Lower lobe of right lung (tissue), 2 donors: ENCODE results near the gene KCNG2. TPM values are rescaled to one million over a fixed set of nuclear protein-coding genes. Genes with fewer than 3 reads are reported as not detected.

ENCODE experiments used
- ATAC-seq, 2 donors: fragments of 200-7000 bp; cut with Tn5 transposase; one replicate each; pipeline ENCODE4 v1.9.1; 2020 to 2022; ENCODE audit warnings: mild to moderate bottlenecking in 2 of 2, moderate library complexity in 2 of 2
- DNase-seq: peaks from one replicate; pipeline ENCODE4 v3.0.0-alpha.2; 2020
- H3K27ac ChIP-seq: fragments of 200-600 bp; one replicate; pipeline ENCODE4 v1.8.0; 2022
- H3K27me3 ChIP-seq: fragments of 200-600 bp; one replicate; pipeline ENCODE4 v1.8.0; 2022; ENCODE audit warnings: low read depth
- H3K36me3 ChIP-seq: fragments of 200-600 bp; one replicate; pipeline ENCODE4 v1.8.0; 2022; ENCODE audit warnings: mild to moderate bottlenecking
- H3K4me1 ChIP-seq: fragments of 200-600 bp; one replicate; pipeline ENCODE4 v1.8.0; 2022
- H3K4me3 ChIP-seq: fragments of 200-600 bp; one replicate; pipeline ENCODE4 v1.8.0; 2022; ENCODE audit warnings: mild to moderate bottlenecking
- H3K9me3 ChIP-seq: fragments of 200-600 bp; one replicate; pipeline ENCODE4 v1.8.0; 2022
- CTCF ChIP-seq: fragments of 200-600 bp; IDR thresholded peaks from one replicate; pipeline ENCODE4 v1.8.0; 2022; ENCODE audit warnings: antibody characterized with exemption, mild to moderate bottlenecking
- intact Hi-C: fragments of 100-400 bp; cut with DNase I; formaldehyde crosslinking; loops from one replicate; pipeline ENCODE4 v1.11.0; 2022
- total RNA-seq: library from RNA; stranded (reverse); fragmentation: NEBNext Ultra II Directional; extraction: Animal tissue kit (Norgen Biotek cat#: 25700); gene quantifications from one replicate; pipeline ENCODE4 v1.2.1, GENCODE V29; 2021
- donor health status: DM: no; HTN: yes; CAD: no; lungs with severe emphysema.

KCNG2 gene
- total RNA-seq, 1 donor from 2014 or later, result 0.50 TPM

GRCh38 chr18:79814373-79814772, 16.6 kb downstream of the KCNG2 start:
- DNase-seq (no peak), ATAC-seq (no peak)
- no peak for TF ChIP-seq CTCF
- Histone ChIP-seq H3K4me3 (no peak overlapping the region), H3K27ac (no peak overlapping the region), H3K9me3 (no peaks in the 10 kb centered on the region), H3K27me3 (no peaks in the 10 kb centered on the region), H3K36me3 (no peaks in the 10 kb centered on the region), H3K4me1 (peaks cover 1% of the 10 kb centered on the region)
- intact Hi-C loops, result no loop called here

- ATAC-seq (no peak), DNase-seq (no peak)
- TF ChIP-seq CTCF, result no peak
- H3K9me3 ChIP-seq, result no peaks in the 10 kb centered on the region
- peaks cover 10% of the 10 kb centered on the region for H3K4me1 ChIP-seq
- H3K27ac ChIP-seq, result no peak overlapping the region
- H3K36me3 ChIP-seq, result no peaks in the 10 kb centered on the region
- intact Hi-C loops, result no loop called here
- no peaks in the 10 kb centered on the region for H3K27me3 ChIP-seq
- H3K4me3 ChIP-seq, result no peak overlapping the region
Observed at GRCh38 chr18:79815657-79816056, 17.9 kb downstream of the KCNG2 start.

GRCh38 chr18:79816092-79816491, 18.4 kb downstream of the KCNG2 start:
- Histone ChIP-seq H3K9me3 (no peaks in the 10 kb centered on the region), H3K4me3 (no peak overlapping the region), H3K27me3 (no peaks in the 10 kb centered on the region), H3K27ac (no peak overlapping the region), H3K4me1 (peaks cover 10% of the 10 kb centered on the region), H3K36me3 (no peaks in the 10 kb centered on the region)
- ATAC-seq (no peak), DNase-seq (no peak)
- intact Hi-C loops, result no loop called here
- TF ChIP-seq CTCF, result no peak

- no peak for ATAC-seq
- intact Hi-C loops, result no loop called here
- Histone ChIP-seq H3K9me3 (no peaks in the 10 kb centered on the region), H3K27ac (no peak overlapping the region), H3K4me1 (peaks cover 10% of the 10 kb centered on the region), H3K4me3 (no peak overlapping the region), H3K27me3 (no peaks in the 10 kb centered on the region), H3K36me3 (no peaks in the 10 kb centered on the region)
- DNase-seq, result no peak
- no peak for TF ChIP-seq CTCF
Observed at GRCh38 chr18:79816981-79817606, 19.4 kb downstream of the KCNG2 start.

- no peaks in the 10 kb centered on the region for H3K9me3 ChIP-seq
- intact Hi-C loops, result no loop called here
- H3K4me3 ChIP-seq, result no peak overlapping the region
- DNase-seq (no peak), ATAC-seq (no peak)
- H3K27ac ChIP-seq, result no peak overlapping the region
- no peaks in the 10 kb centered on the region for H3K36me3 ChIP-seq
- H3K4me1 ChIP-seq, result peaks cover 10% of the 10 kb centered on the region
- H3K27me3 ChIP-seq, result no peaks in the 10 kb centered on the region
- no peak for TF ChIP-seq CTCF
Observed at GRCh38 chr18:79817607-79817998, 19.9 kb downstream of the KCNG2 start.
